Measurements from ENCODE around the gene CEMIP.

GRCh38 chr15:80733460-80733859, 45.7 kb upstream of the CEMIP start:
- TF ChIP-seq, protein P1, sequence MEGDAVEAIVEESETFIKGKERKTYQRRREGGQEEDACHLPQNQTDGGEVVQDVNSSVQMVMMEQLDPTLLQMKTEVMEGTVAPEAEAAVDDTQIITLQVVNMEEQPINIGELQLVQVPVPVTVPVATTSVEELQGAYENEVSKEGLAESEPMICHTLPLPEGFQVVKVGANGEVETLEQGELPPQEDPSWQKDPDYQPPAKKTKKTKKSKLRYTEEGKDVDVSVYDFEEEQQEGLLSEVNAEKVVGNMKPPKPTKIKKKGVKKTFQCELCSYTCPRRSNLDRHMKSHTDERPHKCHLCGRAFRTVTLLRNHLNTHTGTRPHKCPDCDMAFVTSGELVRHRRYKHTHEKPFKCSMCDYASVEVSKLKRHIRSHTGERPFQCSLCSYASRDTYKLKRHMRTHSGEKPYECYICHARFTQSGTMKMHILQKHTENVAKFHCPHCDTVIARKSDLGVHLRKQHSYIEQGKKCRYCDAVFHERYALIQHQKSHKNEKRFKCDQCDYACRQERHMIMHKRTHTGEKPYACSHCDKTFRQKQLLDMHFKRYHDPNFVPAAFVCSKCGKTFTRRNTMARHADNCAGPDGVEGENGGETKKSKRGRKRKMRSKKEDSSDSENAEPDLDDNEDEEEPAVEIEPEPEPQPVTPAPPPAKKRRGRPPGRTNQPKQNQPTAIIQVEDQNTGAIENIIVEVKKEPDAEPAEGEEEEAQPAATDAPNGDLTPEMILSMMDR (IDR thresholded peaks at IDR 0.05) = no peak
- TF ChIP-seq POLR2A (IDR thresholded peaks at IDR 0.05) = no peak
- no peak for TF ChIP-seq POLR2AphosphoS5 (IDR thresholded peaks at IDR 0.05)

Data from breast epithelium (tissue), 3 donors.